WTC11 (cell line): ENCODE data around the gene WNT8A. TPM values are rescaled to one million over a fixed set of nuclear protein-coding genes. Genes with fewer than 3 reads are reported as not detected.
A peak's percentile ranks its signal among the peaks of the same experiment; 100 is the strongest.

Source experiments
- ATAC-seq: fragments of 200-7000 bp; cut with Tn5 transposase; 2 replicates; pipeline ENCODE4 v1.10.0; 2021; ENCODE audit warnings: mild to moderate bottlenecking, moderate library complexity
- CTCF ChIA-PET: fragments of 300-600 bp; sonication (Branson Sonifier 250); formaldehyde crosslinking; loops from one replicate; lab custom pipeline; 2021; ENCODE audit warnings: antibody characterized with exemption; lab: Charles Lee
- POLR2A ChIA-PET: fragments of 350-600 bp; sonication (Branson Sonifier 250); formaldehyde crosslinking; loops from one replicate; lab custom pipeline; 2021; ENCODE audit warnings: antibody characterized with exemption; lab: Charles Lee
- DNase-seq: peaks from one replicate; pipeline ENCODE4 v3.0.0; 2021; ENCODE audit warnings: low spot score
- H3K27ac Mint-ChIP-seq: 2 replicates; pipeline ENCODE4 v1.8.0; 2021; ENCODE audit warnings: mixed read lengths
- H3K27me3 Mint-ChIP-seq: 2 replicates; pipeline ENCODE4 v1.8.0; 2021; ENCODE audit warnings: low read depth, mild to moderate bottlenecking, moderate library complexity, mixed read lengths
- H3K36me3 Mint-ChIP-seq: 2 replicates; pipeline ENCODE4 v1.8.0; 2021; ENCODE audit warnings: mixed read lengths
- H3K4me1 Mint-ChIP-seq: 2 replicates; pipeline ENCODE4 v1.8.0; 2022; ENCODE audit warnings: mixed read lengths
- H3K4me3 Mint-ChIP-seq: 2 replicates; pipeline ENCODE4 v1.8.0; 2021; ENCODE audit warnings: mild to moderate bottlenecking, moderate library complexity, mixed read lengths
- H3K9me3 Mint-ChIP-seq: 2 replicates; pipeline ENCODE4 v1.8.0; 2021; ENCODE audit warnings: mixed read lengths
- E2F1 ChIP-seq: sonication (generic); formaldehyde crosslinking; IDR thresholded peaks from 2 replicates; pipeline ENCODE4 v1.8.0; 2022; ENCODE audit warnings: mild to moderate bottlenecking, missing genetic modification reagents
- FOXP1 ChIP-seq: sonication (generic); formaldehyde crosslinking; IDR thresholded peaks from 2 replicates; pipeline ENCODE4 v1.8.0; 2022; ENCODE audit warnings: missing genetic modification reagents, mild to moderate bottlenecking, moderate library complexity, borderline replicate concordance
- FOXP4 ChIP-seq: sonication (generic); formaldehyde crosslinking; IDR thresholded peaks from 2 replicates; pipeline ENCODE4 v1.8.0; 2022; ENCODE audit warnings: mild to moderate bottlenecking, missing genetic modification reagents
- HMGA2 ChIP-seq: fragments of 250-450 bp; sonication (Bioruptor Pico); IDR thresholded peaks from 2 replicates; pipeline ENCODE4 v1.4.0; 2021; ENCODE audit warnings: mild to moderate bottlenecking, moderate library complexity
- HMGXB4 ChIP-seq: sonication (generic); formaldehyde crosslinking; IDR thresholded peaks from 2 replicates; pipeline ENCODE4 v1.8.1; 2023; ENCODE audit warnings: mild to moderate bottlenecking, moderate library complexity, missing genetic modification reagents
- IRF2 ChIP-seq: sonication (generic); formaldehyde crosslinking; IDR thresholded peaks from 2 replicates; pipeline ENCODE4 v1.8.0; 2022; ENCODE audit warnings: low read depth, missing genetic modification reagents, borderline replicate concordance
- MAX ChIP-seq: sonication (generic); formaldehyde crosslinking; IDR thresholded peaks from 2 replicates; pipeline ENCODE4 v1.8.0; 2022; ENCODE audit warnings: mild to moderate bottlenecking, missing genetic modification reagents
- NR2C2 ChIP-seq: sonication (generic); formaldehyde crosslinking; IDR thresholded peaks from 2 replicates; pipeline ENCODE4 v1.8.0; 2022; ENCODE audit warnings: mild to moderate bottlenecking, missing genetic modification reagents
- PRRX2 ChIP-seq: fragments of 250-450 bp; sonication (Bioruptor Pico); IDR thresholded peaks from 2 replicates; pipeline ENCODE4 v1.8.0; 2021; ENCODE audit warnings: mild to moderate bottlenecking
- SMAD4 ChIP-seq: sonication (generic); formaldehyde crosslinking; IDR thresholded peaks from 2 replicates; pipeline ENCODE4 v1.8.0; 2022; ENCODE audit warnings: mild to moderate bottlenecking, missing genetic modification reagents
- ZNF121 ChIP-seq: sonication (generic); formaldehyde crosslinking; IDR thresholded peaks from 2 replicates; pipeline ENCODE4 v1.8.0; 2023; ENCODE audit warnings: missing genetic modification reagents
- ZNF416 ChIP-seq: fragments of 250-450 bp; sonication (Bioruptor Pico); IDR thresholded peaks from 2 replicates; pipeline ENCODE4 v1.9.0; 2021; ENCODE audit warnings: mild to moderate bottlenecking, inconsistent platforms
- ZNF671 ChIP-seq: fragments of 250-450 bp; sonication (Bioruptor Pico); IDR thresholded peaks from 2 replicates; pipeline ENCODE4 v1.8.0; 2021; ENCODE audit warnings: mild to moderate bottlenecking
- total RNA-seq: library from RNA; stranded (reverse); gene quantifications from 3 replicates; pipeline ENCODE4 v1.2.3, GENCODE V29; 2021
- TF ChIP-seq, protein P1 (sequence below): sonication (generic); formaldehyde crosslinking; IDR thresholded peaks from 2 replicates; pipeline ENCODE4 v1.8.1; 2023; ENCODE audit warnings: mild to moderate bottlenecking, missing genetic modification reagents, moderate library complexity
- TF ChIP-seq, protein P2 (sequence below): fragments of 200-600 bp; IDR thresholded peaks from 2 replicates; pipeline ENCODE4 v1.8.0; 2022; ENCODE audit warnings: antibody characterized with exemption
- TF ChIP-seq, protein P3 (sequence below): sonication (generic); formaldehyde crosslinking; IDR thresholded peaks from 2 replicates; pipeline ENCODE4 v1.8.0; 2023; ENCODE audit warnings: missing genetic modification reagents

WNT8A gene
- total RNA-seq, 1 experiment from 2014 or later = not detected

DNA sequence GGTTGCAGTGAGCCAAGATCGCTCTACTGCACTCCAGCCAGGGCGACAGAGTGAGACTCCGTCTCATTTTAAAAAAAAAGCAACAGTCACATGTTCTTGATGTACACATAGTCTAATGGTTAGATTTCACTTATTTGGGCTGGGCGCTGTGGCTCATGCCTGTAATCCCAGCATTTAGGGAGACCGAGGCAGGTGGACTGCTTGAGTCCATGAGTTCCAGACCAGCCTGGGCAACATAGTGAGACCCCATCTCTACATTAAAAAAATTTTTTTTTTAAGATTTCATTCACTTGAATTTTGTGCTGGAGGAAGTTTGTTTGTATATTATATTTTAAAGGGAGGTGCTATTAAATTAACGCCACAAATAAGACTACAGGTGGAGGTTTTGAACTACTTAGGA is 21.9 kb downstream of the WNT8A start:
- no peak overlapping the region for H3K27ac Mint-ChIP-seq
- POLR2A ChIA-PET = interaction anchor here (0.6 kb wide), 1 partner anchor 43 kb away, joined by 4 read pairs; no protein-coding TSS in a partner anchor
- TF ChIP-seq ZNF671 (CRISPR knock-in tag) (no peak), ZNF121 (CRISPR knock-in tag) (0 out of 2 replicates have a peak, but pooled peaks have one; percentile 29)
- TF ChIP-seq, protein P1, sequence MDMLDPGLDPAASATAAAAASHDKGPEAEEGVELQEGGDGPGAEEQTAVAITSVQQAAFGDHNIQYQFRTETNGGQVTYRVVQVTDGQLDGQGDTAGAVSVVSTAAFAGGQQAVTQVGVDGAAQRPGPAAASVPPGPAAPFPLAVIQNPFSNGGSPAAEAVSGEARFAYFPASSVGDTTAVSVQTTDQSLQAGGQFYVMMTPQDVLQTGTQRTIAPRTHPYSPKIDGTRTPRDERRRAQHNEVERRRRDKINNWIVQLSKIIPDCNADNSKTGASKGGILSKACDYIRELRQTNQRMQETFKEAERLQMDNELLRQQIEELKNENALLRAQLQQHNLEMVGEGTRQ (CRISPR knock-in tag) = no peak
- TF ChIP-seq, protein P2, sequence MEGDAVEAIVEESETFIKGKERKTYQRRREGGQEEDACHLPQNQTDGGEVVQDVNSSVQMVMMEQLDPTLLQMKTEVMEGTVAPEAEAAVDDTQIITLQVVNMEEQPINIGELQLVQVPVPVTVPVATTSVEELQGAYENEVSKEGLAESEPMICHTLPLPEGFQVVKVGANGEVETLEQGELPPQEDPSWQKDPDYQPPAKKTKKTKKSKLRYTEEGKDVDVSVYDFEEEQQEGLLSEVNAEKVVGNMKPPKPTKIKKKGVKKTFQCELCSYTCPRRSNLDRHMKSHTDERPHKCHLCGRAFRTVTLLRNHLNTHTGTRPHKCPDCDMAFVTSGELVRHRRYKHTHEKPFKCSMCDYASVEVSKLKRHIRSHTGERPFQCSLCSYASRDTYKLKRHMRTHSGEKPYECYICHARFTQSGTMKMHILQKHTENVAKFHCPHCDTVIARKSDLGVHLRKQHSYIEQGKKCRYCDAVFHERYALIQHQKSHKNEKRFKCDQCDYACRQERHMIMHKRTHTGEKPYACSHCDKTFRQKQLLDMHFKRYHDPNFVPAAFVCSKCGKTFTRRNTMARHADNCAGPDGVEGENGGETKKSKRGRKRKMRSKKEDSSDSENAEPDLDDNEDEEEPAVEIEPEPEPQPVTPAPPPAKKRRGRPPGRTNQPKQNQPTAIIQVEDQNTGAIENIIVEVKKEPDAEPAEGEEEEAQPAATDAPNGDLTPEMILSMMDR = no peak
- TF ChIP-seq, all 79 proteins: peak for 1
- H3K9me3 Mint-ChIP-seq = no peaks in the 10 kb centered on the region
- H3K4me3 Mint-ChIP-seq = no peak overlapping the region
- peaks cover 49% of the 10 kb centered on the region for H3K27me3 Mint-ChIP-seq
- DNase-seq = no peak
- CTCF ChIA-PET = no interaction called here
- H3K36me3 Mint-ChIP-seq = peaks cover 2% of the 10 kb centered on the region; the same call in 1 of the 2 replicates
- H3K4me1 Mint-ChIP-seq = peaks cover 24% of the 10 kb centered on the region
- no peak for ATAC-seq

DNA sequence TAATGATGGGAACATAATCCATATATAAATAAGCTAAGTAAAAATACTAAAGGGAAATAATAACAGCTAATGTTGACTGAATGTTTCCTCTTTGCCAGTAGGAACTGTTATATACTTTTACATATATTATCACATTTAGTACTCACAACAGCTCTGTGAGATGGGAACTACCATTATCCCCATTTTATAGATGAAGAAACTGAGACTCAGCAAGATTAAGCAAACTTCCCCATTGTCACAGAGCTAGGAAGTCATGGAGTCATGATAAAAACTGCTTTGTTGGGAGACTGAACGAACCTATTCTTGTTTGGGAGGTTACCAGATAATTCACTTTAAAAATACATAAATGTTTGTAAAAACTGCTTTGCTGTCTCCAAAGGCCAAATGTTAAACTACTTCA is 23.4 kb downstream of the WNT8A start:
- peaks cover 39% of the 10 kb centered on the region for H3K27me3 Mint-ChIP-seq
- CTCF ChIA-PET = interaction anchor here (1.0 kb wide), 1 partner anchor 26 kb away, joined by 6 read pairs; no protein-coding TSS in a partner anchor
- no peak for ATAC-seq

More for the DNA sequence above, 23.4 kb downstream of the WNT8A start:
- Mint-ChIP-seq H3K9me3 (no peaks in the 10 kb centered on the region), H3K4me3 (no peak overlapping the region), H3K4me1 (peaks cover 28% of the 10 kb centered on the region), H3K27ac (no peak overlapping the region), H3K36me3 (no peaks in the 10 kb centered on the region)
- POLR2A ChIA-PET = no interaction called here
- DNase-seq = no peak
- TF ChIP-seq, protein P1 (CRISPR knock-in tag) = no peak
- no peak for TF ChIP-seq E2F1 (CRISPR knock-in tag)
- no peak for TF ChIP-seq HMGA2 (CRISPR knock-in tag)
- TF ChIP-seq MAX (CRISPR knock-in tag) = no peak
- no peak for TF ChIP-seq SMAD4 (CRISPR knock-in tag)
- TF ChIP-seq NR2C2 (CRISPR knock-in tag) = no peak
- no peak for TF ChIP-seq IRF2
- no peak for TF ChIP-seq FOXP1 (CRISPR knock-in tag)
- no peak for TF ChIP-seq ZNF416 (CRISPR knock-in tag)
- no peak for TF ChIP-seq PRRX2 (CRISPR knock-in tag)
- TF ChIP-seq, protein P3, sequence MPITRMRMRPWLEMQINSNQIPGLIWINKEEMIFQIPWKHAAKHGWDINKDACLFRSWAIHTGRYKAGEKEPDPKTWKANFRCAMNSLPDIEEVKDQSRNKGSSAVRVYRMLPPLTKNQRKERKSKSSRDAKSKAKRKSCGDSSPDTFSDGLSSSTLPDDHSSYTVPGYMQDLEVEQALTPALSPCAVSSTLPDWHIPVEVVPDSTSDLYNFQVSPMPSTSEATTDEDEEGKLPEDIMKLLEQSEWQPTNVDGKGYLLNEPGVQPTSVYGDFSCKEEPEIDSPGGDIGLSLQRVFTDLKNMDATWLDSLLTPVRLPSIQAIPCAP (CRISPR knock-in tag) = no peak
- no peak for TF ChIP-seq HMGXB4 (CRISPR knock-in tag)
- no peak for TF ChIP-seq FOXP4 (CRISPR knock-in tag)
